HG03571 (cell line): ENCODE measurements around the gene KNTC1.
"Not testable (repeated sequence)": the region's sequence is repeated elsewhere in the genome, so short reads cannot be mapped to it uniquely, and the experiment has no call there.

Experiments
- ATAC-seq: cut with Tn5 transposase; IDR thresholded peaks from one replicate; pipeline ENCODE4 v1.9.1; 2021; ENCODE audit not compliant: unreplicated experiment

The KNTC1 gene, protein sequence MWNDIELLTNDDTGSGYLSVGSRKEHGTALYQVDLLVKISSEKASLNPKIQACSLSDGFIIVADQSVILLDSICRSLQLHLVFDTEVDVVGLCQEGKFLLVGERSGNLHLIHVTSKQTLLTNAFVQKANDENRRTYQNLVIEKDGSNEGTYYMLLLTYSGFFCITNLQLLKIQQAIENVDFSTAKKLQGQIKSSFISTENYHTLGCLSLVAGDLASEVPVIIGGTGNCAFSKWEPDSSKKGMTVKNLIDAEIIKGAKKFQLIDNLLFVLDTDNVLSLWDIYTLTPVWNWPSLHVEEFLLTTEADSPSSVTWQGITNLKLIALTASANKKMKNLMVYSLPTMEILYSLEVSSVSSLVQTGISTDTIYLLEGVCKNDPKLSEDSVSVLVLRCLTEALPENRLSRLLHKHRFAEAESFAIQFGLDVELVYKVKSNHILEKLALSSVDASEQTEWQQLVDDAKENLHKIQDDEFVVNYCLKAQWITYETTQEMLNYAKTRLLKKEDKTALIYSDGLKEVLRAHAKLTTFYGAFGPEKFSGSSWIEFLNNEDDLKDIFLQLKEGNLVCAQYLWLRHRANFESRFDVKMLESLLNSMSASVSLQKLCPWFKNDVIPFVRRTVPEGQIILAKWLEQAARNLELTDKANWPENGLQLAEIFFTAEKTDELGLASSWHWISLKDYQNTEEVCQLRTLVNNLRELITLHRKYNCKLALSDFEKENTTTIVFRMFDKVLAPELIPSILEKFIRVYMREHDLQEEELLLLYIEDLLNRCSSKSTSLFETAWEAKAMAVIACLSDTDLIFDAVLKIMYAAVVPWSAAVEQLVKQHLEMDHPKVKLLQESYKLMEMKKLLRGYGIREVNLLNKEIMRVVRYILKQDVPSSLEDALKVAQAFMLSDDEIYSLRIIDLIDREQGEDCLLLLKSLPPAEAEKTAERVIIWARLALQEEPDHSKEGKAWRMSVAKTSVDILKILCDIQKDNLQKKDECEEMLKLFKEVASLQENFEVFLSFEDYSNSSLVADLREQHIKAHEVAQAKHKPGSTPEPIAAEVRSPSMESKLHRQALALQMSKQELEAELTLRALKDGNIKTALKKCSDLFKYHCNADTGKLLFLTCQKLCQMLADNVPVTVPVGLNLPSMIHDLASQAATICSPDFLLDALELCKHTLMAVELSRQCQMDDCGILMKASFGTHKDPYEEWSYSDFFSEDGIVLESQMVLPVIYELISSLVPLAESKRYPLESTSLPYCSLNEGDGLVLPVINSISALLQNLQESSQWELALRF (N-terminal part only)

DNA sequence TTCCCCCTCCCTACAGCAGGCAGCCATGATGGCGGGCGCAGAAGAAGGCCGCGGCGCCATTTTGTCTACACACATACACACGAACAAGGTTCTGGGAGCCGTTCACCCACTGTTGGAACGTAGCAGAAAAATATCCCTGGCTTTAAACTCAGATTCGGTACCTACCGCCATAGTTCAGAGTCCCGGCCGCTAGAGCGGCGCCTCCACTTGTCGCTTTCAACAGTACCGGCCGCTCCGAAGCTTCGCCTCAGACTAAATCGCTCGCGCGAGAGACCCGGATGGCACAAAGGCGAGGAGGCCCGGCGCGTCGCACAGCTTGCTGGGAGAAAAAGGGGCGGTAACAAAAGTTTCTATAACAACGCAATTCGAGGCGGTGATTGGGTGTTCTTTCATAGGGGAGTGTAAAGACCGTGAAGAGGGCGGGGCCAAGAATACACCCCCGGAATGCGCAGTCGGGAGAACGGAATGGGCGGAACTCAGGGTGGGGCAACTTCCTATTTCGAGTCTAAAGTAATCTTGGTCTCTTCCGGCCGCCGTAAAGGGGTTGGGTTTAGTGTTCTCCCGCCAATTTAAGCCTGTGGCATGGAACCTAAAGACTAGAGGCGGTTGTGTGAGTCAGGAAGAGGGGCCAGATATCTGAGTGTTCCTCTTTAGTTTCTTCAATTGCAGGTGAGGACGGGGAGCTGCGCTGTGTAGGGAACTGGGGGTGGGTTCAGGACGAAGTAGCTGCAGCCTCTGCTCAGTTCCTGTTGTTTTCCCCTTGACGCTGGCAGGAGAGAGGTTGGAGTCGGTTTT, at the start of gene KNTC1, which contains the start of gene RSRC2:
Gene KNTC1, plus strand, starts transcription at position 567 of the 795 bp plus-strand sequence. CDS start 2,815 bp downstream, outside the sequence.
Gene RSRC2, minus strand, starts transcription at position 254 of the 795 bp plus-strand sequence. Its CDS starts 83 bp downstream, at position 171.
- peak; percentile 90 for ATAC-seq

DNA sequence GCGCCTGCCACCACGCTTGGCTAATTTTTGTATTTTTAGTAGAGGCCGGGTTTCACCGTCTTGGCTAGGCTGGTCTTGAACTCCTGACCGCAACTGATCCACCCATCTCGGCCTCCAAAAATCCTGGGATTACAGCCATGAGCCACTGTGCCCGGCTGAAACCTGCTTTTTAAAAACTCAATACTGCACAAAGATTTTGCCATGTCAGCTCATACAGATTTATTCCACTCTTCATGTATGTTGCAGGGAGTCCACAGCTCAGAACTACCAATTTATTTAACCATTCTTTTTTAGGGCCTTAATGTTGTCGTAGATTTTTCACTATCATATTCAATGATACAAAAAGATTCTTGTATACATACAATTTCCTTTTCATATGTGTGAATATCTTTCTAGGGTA, 46.3 kb upstream of the KNTC1 start:
- ATAC-seq: no peak

DNA sequence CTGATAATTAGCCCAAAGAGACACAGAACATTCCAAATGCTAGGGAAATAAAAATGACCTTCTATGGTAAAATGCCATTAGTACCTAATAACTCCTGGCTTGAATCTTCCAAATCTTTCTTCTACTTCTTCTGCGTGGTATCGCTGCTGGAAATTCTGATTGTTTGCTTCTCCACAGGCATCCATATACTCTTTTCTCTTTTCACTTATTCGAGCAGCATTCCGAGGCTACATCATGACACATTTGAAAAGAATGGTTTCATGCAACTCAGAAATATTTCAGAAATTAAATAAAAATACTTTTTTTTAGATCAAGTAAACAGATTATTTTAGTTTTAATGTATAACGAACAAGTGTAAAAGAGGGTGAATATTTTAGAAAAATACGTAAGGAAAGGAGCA, 45.2 kb upstream of the KNTC1 start:
- no peak for ATAC-seq

DNA sequence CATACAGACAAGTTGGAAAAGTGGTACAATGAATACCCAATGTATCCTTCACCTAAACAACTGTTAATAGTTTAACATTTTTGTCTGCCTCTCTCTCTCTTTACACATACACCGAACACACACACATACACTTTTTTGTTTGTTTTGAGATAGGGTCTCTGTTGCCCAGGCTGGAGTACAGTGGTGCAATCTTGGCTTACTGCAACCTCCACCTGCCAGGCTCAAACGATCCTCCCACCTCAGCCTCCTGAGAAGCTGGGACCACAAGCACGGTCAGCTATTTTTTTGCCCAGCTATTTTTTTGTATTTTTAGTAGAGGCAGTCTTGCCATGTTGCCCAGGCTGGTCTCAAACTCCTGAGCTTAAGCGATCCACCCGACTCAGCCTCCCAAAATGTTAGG, 43.1 kb upstream of the KNTC1 start:
- no peak for ATAC-seq

DNA sequence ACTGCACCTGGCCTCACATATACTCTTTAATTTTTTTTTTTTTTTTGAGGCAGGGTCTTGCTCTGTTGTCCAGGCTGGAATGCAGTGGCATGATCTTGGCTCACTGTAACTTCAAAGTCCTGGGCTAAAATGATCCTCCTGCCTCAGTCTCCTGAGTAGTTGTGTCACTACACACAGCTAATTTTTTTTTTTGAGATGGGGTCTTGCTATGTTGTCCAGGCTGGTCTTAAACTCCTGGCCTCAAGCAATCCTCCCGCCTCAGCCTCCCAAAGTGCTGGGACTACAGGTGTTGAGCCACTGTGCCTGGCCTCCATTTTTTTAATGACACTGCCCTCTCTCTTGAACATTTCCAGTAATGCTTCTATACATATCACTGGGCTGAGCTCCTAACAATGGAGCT, 42.7 kb upstream of the KNTC1 start:
- not testable (repeated sequence) for ATAC-seq

DNA sequence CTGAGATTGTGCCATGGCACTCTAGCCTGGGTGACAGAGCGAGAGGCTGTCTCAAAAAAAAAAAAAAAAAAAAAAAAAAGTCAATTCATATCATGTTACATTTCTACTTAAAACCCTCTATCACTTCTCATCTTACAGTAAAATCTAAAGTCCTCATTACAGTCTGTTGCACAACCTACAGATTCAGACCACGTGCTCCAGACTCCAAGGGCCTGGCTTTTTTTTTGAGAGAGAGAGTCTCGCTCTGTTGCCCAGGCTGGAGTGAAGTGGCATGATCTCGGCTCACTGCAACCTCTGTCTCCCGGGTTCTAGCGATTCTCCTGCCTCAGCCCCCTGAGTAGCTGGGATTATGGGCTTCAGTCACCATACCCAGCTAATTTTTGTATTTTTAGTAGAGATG, 40.7 kb upstream of the KNTC1 start:
- ATAC-seq: not testable (repeated sequence)

DNA sequence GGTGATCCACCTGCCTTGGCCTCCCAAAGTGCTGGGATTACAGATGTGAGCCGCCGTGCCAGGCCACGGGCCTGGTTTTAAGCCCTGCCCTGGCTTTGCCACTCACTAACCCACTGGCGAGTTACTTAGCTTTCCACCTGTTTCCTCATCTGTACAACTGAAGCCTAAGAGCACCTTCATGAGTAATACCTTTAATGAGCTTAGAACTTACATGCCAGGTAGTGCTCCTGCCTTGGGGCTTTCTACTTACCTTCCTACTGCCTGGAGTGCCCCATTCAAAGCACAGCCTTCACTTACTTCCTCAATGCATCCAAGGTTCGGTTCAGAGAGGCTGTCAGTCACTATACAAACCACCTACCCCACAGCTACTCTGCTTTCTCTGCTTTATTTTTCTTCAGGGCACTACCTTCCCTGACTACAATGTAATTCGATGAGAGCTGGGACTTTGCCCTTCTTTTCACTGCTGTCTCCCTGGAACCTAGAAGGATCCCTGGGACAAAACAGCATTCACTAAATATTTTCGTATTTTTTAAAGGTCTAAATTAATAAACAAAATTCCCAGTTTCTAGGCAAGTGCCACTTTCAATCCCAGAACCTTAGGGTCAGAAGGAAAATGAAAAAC, 40.1 kb upstream of the KNTC1 start:
- ATAC-seq: no peak

DNA sequence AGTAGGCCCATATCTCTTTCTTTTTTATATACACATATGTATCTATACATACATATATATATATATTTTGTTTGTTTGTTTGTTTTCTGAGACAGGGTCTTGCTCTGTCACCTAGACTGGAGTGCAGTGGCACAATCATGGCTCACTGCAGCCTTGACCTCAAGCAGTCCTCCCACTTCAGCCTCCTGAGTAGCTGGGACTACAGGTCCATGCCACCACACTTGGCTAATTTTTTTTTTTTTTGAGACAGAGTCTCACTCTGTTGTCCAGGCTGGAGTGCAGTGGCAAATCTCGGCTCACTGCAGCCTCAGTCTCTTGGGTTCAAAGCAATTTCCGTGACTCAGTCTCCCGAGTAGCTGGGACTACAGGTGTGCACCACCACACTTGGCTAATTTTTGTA, 39.2 kb upstream of the KNTC1 start:
- ATAC-seq: not testable (repeated sequence)

DNA sequence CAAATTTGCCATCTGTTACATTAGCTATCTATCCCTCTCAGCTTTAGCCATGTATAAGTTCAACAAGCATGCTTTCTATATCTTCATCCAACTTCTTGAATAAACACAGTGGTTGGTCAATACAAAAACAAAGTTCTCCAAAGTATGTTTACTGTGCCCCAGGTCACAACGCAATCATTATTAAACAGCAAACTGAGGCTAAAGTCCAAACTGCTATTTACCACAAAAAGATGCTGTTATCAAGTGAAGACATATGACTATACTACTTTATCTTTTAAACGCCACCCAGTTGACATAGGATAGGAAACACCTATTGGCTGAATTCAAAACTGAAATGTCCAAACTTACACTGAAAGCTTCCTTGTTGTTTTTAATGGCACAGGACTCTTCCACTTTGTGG, 38.0 kb upstream of the KNTC1 start:
- ATAC-seq: no peak

DNA sequence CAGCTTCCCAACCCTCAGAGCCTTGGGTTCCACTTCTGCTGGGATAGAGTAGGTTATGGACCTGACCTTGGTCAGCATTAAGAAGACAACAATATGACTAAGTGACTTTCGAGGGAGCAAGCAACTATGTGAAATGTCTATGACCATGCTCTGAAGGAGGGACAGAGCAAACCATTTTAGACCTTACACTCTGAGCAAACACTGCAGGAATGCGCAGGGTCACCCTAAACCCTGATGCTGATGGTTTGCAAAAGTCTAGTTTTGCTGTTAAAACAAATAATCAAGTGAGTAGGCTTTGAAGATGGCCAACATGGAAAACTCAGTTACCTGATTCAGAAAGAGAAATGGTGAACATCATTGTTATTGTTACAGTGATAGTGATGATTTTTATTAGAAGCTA, 35.1 kb upstream of the KNTC1 start:
- no peak for ATAC-seq

DNA sequence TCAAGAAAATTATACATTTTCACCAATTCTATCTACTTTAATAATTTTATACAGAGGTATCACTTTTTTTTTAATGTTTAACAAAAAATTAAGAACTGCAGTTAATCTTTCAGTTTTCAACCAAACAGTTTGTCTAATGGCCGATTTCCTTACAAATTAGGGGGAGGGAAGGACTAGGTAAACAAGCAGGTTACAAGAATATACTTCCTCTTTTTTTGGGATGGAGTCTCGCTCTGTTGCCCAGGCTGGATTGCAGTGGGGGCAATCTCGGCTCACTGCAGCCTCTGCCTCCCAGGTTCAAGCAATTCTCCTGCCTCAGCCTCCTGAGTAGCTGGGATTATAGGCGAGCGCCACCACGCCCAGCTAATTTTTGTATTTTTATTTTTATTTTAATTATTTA, 33.8 kb upstream of the KNTC1 start:
- not testable (repeated sequence) for ATAC-seq

DNA sequence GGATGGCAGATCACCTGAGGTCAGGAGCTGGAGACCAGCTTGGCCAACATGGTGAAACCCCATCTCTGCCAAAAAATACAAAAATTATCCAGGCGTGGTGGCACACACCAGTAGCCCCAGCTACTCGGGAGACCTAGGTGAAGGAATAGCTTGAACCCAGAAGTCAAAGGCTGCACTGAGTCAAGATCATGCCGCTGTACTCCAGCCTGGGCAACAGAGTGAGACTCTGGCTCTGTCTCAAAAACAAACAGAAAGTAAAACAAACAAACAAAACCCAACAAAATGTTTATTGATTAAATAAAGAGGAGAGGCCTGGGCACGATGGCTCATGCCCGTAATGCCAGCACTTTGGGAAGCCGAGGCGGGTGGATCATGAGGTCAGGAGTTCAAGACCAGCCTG, 31.8 kb upstream of the KNTC1 start:
- no peak for ATAC-seq

DNA sequence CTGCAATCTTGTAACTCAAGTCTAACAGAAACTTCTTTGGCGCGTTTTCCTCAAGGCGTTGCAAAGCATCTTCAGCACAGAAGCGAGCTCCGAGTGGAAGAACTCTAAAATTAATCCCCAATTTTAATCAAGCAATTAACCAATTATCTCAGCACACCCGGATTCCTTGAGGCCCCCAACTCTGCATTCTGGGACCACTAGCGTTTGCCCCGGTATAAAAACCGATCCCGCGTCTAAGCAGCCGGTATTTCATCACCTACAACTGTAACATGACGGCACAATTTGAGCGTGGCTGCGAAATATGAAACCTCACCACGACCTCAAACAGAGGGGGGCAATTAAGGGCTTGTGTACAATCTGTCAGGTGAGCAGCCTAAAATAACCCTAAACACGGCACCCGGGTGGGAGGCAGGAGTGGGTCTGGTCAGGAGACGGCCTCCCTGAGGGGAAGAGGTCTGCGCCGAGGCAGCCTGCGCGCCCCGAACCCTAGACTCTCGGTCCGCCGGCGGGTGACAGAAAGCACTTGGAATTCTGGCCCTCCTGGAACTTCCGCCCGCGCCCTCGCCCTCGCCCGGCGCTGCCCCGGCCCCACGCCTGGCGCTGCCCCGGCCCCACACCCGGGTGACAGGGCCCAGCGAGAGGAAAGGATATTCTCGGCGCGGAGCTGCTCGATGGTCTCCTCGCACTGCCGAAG, 26.9 kb upstream of the KNTC1 start:
- peak; percentile 16 for ATAC-seq

DNA sequence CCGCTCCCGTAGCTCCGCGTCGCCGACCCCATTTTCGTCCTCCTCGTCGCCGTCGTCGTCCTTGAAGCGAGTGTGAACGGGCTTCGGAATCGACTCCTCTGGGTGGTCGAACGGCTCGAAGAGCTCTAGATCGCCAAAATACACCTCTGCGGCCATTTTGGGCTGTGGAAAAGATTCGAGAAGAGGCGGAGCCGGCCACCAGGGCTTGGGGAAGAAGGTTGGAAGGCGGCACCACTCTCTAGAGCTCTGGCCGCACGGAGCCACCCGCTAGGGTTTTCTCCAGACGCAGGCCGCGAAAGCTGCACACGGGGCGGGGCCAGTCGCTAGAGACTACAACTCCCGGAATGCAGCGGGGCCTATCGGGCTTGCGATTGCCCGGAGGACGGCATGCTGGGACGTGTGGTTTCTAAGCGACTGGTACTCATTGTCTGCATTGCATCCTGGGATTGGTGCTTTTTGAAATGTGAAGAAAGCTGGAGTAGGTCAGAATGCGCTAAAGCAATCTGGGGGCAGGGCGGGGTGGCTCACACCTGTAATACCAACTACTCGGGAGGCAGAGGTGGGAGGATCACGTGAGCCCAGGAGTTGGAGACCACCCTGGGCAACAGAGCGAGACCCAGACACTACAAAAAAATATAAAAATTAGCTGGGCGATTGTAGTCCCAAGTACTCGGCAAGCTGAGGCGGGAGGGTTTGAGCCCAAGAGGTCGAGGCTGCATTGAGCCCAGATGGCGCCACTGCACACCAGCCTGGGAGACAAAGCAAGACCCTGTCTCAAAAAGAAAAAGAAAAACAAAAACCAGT, 26.2 kb upstream of the KNTC1 start, which contains the start of gene ZCCHC8:
Gene ZCCHC8, minus strand, starts transcription at position 248 of the 804 bp plus-strand sequence. Its CDS starts 92 bp downstream, at position 156.
- ATAC-seq: peak; percentile 86

DNA sequence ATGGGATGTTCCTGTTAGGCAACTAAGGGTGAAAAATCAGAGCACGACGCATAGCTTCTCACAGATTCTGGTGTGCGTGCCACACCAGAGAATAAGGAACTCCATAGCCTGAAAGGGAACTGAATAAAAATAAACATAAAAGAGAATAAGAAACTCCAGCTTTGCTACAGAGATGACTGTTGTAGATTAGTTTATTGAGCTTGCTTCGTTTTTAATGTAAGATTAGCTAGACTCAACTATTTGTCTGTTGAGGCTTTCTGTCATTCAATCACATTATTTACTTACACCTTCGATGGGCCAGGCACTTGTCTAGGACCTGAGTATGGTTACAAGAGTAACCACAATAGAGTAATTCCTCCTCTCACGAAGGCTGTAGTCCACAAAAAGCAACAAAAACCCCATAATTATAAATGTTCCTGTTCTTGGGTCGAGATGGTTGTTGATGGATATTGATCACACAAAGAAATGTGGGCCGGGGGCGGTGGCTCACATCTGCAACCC, 25.5 kb upstream of the KNTC1 start:
- no peak for ATAC-seq

DNA sequence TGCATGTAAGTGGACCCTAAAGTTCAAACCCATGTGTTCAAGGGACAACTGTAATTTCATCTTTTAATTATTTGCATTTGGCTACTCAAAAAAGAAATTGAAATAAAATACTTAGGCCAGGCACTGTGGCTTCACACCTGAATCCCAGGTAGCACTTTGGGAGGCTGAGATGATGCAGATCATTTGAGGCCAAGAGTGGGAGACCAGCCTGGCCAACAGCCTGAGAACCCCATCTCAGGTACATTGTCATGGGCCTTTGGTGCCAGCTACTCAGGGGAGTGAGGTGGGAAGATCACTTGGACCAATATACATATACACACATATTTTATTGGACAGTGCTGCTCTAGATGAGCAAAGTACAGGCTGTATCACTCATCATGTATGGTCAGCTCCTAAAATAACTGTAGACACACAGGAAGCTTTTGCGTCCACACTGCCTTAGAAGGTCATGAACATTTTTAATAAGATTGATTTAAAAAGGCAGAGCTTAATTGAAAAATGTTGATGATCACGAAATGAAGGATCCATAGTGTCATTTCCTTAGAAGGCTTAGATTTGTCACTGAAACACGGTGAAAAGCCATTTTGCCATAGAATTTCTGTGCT, 23.8 kb upstream of the KNTC1 start:
- no peak for ATAC-seq

DNA sequence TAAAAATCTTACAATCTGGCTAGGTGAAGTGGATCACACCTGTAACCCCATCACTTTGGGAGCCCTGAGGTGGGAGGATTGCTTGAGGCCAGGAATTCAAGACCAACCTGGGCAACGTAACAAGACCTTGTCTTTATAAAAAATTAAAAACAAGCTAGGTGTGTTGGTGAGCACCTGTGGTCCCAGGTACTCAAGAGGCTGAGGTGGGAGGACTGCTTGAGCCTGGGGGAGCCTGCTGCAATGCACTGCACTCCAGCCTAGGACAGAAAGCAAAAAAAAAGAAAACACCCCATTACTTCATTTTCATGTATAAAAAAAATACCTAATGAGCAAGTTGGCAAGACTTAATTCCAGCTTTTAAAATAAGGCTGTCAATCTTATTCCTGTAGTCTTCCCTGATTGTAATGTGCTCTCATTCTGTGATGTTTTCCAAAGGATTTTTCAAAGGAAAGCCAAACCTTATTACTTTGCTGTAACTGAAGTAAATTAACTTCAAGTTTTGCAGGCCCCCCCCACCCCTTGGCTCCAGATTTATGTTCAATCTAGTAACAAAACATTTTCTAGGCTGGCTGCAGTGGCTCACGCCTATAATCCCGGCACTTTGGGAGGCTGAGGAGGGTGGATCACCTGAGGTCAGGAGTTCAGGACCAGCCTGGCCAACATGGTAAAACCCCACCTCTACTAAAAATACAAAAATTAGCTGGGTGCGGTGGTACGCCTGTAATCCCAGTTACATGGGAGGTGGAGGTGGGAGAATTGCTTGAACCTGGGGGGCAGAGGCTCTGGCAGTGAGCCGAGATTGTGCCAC, 23.1 kb upstream of the KNTC1 start:
- ATAC-seq: no peak
